Kasumi-1 (cell line): ENCODE data around the gene ZNRF3.

Source experiments
- DNase-seq, 2 experiments: peaks; one replicate each; lab custom pipeline; 2025; lab: John Stamatoyannopoulos, UW

ZNRF3 gene

DNA sequence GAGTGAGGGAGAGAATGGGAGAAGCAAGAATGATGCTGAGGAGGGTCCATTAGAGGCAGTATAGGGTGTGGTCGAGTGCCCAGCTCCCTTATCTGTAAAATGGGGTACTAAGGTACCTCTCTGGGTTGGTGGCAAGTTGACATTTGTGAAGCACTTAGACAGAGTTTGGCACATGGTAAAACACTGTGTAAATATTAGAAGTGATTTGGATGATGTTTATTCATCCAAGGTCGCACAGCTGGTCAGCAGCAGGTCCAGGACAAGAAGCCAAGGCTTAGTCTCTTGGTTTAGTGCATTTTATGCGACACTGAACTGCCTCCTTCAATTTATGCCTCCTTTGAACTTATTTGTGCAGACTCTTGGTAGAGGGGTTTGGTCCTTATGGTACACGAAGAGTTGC lies 208.9 kb downstream of the ZNRF3 start:
- DNase-seq: no peak

DNA sequence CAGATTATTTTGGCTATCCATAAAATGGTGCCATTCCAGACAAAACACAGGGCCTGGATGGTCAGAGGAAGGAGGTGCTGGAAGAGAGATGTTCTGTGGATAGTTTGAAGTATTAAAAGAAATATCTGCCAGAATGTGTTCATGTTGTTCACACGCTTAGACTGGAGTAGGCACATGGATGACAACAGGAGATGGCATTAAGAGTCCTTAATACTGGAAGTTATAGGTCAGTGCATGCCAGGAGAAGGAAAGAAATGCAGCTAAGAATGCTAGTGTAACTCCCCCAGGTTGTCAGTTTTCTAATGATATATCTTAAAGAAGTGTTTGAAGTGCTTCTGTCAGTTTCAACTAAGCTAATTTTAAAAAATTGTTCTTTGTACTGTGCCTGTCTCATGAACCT lies 209.7 kb downstream of the ZNRF3 start:
- no peak for DNase-seq

DNA sequence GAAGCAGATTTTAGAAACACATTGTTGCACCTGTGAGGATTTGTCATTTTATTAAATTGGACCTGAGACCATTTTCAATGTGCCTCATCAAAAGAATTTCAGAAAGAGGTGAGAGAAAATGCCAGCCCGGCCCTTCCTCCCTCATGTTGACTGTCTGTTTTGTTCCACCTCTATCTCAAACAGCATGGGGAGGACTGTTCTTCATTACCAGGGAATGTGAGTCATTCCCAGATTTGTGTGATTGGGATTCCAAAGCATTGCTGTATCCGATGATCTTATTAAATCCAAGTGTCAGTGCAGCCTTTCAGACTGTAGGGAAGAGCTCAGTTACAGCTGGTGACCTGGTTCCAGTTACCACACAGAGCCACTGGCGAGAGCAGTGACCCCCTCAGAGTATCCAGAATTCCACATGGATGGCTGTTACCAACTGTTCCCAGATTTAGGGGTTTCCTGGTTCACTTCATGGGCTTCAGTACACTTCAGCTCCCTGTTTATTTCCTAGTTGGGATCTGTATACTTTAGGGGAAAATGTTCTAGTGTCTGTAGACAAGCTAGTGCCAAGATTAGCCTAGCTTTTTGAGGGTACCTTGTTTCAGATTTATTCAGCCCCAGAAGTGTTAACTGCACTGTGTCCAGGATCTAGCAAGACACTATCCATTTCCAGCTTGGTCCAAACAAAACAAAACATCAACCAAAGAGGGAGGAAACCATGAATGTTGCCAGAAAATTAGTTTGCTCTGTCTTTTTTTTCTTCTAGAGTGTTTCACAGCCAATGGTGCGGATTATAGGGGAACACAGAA lies 210.3 kb downstream of the ZNRF3 start:
- DNase-seq: no peak

DNA sequence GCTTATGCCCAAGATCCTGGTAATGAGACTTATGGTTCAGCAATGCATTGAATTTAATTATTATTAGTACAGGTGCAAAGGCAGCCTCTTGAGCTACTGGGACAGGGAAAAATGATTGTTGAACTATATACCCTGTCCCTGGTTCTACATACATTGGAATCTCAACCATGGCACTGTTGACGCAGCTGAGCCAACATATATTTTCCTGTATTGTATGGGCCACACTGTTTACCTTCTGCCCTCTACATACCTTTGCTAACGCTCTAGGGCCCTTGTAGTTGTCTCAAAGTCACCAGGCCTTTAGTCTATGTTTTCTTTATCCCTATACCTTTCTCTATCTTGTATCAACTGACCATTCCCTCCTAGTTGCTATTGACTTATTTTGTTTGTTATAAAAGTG lies 212.1 kb downstream of the ZNRF3 start:
- DNase-seq: no peak

DNA sequence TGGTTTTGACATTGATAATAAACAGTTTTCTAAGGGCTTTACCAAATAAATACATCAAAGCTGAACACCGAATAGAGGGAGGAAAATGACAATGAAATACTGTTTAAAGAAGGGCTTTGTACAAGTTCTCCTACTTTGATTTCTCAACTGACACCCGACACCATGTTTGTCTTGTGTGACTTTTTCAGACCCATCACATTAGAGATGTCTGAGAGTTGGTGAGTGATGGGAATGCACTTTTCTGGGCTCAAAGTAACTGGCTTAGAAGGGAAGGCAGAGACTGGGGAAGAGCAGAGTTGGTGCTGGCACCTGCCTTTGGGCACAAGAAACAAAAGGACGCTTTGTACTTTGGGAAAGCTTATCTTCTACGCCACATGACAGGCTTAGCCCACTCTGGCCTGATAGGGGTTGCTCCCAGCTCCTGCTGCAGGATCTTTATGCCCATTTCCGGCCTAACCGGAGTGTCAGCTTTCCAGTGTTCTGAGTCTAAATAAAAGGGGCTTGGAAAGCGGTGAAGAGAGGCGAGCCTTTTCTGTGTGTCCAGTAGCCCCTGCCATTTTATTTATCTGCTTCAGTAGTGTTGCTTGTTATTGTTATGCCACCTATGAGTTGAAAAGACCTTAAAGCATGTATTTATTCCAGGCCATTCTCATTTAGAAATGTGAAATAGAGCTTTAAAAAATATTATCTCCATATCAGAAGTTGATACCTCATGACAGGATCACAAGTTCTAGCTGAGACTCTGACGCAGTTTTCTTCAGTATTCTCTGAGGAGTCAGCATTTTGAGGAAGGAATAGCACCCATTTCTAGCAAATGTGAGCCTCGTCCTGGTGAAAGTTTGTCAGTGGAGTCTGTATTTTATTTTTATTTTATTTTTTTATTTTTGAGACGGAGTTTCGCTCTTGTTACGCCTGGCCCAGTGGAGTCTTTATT lies 213.6 kb downstream of the ZNRF3 start:
- DNase-seq: no peak

DNA sequence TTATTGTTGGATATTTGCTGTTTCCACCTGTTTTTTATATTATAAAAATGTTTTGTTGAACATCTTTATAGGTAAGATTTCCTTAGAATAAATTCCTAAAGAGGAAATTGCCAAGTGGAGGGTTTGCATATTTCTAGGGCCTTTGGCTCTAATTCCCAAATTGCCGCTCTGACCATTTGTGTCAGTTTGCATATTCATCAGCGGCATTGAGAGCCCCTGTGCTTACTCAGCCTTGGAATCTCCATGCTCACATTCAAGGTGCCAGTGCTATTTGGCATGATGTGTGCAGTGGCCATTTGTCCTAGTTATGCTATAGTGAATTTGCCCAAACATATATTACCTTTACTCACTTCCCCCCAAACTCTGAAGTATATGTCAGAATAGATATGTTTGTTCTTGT lies 214.9 kb downstream of the ZNRF3 start:
- DNase-seq: no peak

DNA sequence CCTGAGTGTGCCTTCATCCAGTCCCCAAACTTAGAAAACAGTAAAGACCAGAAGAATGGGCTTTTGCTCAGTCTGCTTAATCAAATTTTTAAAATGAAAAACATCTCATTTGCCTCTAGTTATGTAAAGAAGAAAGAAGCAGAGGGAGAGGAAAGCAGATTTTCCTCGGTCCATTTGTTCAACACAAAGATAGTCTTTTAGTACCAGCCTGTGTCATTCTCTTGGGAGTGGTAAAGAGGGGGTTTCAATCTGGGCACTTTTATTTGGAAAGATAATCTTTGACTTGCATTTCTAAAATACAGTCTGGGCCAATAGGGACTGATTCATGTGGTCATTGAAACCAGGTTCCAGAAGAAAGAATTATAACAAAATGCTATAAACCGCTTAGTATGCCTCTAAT lies 218.9 kb downstream of the ZNRF3 start:
- no peak for DNase-seq

DNA sequence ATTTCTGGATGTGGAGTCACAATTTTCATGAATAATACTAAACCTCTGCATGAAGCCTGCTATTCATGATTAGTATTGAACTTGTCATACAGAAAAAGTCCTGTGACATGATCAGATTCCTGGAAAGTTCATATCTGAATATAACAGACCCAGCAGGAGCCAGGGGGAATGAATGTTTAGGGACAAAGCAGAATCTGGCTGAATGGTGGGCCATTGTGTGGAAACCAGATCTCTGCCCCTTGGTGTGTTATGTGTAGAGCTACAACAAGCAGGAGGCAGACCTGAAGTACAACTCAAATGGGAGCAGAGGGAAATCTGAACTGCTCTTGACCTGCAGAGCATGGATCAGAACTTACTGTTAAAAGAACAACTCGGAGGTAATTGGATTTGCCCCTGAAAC lies 219.7 kb downstream of the ZNRF3 start:
- DNase-seq: no peak

DNA sequence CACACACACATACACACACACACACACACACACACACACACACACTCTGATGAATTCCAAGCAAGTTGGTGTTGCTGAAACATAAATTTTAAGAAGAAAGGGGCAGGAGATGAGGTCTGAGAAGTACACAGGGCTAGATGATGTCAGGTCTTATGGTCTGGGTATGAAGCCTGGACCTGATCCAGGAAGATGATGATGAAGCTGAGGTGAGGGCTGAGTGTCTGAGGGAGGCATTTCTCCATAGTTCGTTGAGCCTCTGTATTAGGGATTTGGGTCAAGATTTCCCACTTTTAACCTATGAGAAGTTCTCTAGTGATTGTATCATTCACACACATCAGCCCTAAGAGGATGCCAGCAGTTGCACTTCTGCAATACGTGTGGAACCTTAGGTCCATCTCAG lies 222.1 kb downstream of the ZNRF3 start:
- DNase-seq: no peak

DNA sequence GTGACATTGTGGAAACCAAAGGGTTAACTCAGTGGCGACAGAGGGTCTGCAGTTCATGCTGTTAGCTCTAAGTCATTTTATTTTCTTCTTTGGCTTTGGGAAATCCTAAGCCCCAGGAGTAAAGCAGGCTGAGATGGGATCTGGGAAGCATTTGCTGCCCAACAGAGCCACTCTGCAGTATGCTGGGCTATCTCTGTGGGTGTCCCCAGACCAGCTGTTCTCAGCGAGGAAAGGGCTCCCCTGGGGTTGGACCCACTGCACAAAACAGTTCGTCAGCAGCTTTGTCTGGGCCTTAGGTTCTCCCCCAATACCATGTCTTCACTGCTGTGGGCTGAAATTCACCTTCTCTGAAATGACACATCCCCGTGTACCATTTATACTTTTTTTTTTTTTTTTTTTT lies 223.5 kb downstream of the ZNRF3 start:
- no peak for DNase-seq
